ENCODE measurements around the gene PXT1. TPM values are rescaled to one million over a fixed set of nuclear protein-coding genes. Genes with fewer than 3 reads are reported as not detected.

PXT1 gene
- total RNA-seq, 3 donors from 2014 or later (not counting 1 experiment from before 2014, with no cell fraction given) = 0.27 to 1.0 (median 0.28) TPM

DNA sequence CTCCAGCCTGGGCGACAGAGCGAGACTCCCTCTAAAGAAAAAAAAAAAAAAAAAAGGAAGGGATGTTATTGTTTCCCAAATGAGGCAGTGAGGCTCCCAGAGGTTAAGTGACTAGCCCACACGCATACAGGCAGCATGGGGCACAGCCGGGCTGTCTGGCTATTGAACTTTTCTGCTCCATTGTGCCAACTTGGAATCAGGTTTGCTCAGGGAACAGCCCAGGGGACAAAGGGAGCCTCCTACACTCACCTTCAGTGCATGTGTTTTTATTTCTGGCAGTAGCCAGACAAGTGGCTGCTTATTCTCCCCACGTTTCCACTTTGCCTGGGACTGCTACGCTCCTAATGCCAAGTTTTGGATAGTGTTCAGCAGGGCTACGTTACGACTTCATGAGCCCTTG is 65.9 kb downstream of the PXT1 start:
- Mint-ChIP-seq H3K4me1 (no peaks in the 10 kb centered on the region), H3K27me3 (ENCODE audit: low read depth in 2 of 2) (peaks cover 0 to 4% of the 10 kb centered on the region in 2 donors), H3K36me3 (no peaks in the 10 kb centered on the region), H3K4me3 (no peak overlapping the region), H3K9me3 (no peaks in the 10 kb centered on the region), H3K27ac (no peak overlapping the region)
- ATAC-seq (no peak), DNase-seq (no peak)
- no peaks in the 10 kb centered on the region for H3K9me3 ChIP-seq (ENCODE audit: control insufficient read depth, insufficient read depth, low read length)
- 98% methylated on average over 8 of the region's 8 CpGs for WGBS (ENCODE audit: insufficient coverage)
- H3K4me1 ChIP-seq (ENCODE audit: control insufficient read depth, insufficient read depth, low read length) = no peaks in the 10 kb centered on the region
- no peaks in the 10 kb centered on the region for H3K27me3 ChIP-seq (ENCODE audit: control insufficient read depth, insufficient read depth, low read length)
- intact Hi-C loops (cut with micrococcal nuclease) = no loop called here
- TF ChIP-seq, protein P1, sequence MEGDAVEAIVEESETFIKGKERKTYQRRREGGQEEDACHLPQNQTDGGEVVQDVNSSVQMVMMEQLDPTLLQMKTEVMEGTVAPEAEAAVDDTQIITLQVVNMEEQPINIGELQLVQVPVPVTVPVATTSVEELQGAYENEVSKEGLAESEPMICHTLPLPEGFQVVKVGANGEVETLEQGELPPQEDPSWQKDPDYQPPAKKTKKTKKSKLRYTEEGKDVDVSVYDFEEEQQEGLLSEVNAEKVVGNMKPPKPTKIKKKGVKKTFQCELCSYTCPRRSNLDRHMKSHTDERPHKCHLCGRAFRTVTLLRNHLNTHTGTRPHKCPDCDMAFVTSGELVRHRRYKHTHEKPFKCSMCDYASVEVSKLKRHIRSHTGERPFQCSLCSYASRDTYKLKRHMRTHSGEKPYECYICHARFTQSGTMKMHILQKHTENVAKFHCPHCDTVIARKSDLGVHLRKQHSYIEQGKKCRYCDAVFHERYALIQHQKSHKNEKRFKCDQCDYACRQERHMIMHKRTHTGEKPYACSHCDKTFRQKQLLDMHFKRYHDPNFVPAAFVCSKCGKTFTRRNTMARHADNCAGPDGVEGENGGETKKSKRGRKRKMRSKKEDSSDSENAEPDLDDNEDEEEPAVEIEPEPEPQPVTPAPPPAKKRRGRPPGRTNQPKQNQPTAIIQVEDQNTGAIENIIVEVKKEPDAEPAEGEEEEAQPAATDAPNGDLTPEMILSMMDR (IDR thresholded peaks at IDR 0.05) = no peak
- H3K4me3 ChIP-seq (ENCODE audit: low read length) = no peak overlapping the region
- H3K36me3 ChIP-seq (ENCODE audit: control insufficient read depth, insufficient read depth, low read length) = no peaks in the 10 kb centered on the region
- no peak overlapping the region for H3K27ac ChIP-seq (ENCODE audit: low read length)

DNA sequence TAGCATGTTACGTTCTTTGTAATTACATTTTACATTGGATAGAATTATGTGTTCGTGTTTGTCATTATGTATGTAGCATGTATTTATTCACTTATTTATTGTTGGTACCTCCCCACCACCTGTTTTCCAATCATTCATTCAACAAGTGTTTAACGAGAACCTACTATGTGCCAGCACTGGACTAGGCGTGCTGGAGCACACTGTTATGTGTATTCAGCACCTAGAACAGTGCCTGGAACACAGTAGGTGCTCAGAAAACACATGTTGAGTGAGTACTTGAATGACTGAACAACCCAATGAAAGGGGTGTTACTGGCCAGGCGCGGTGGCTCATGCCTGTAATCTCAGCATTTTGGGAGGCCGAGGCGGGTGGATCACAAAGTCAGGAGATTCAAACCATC is 66.5 kb downstream of the PXT1 start:
- Mint-ChIP-seq H3K9me3 (no peaks in the 10 kb centered on the region), H3K4me3 (no peak overlapping the region), H3K27me3 (ENCODE audit: low read depth in 2 of 2) (peaks cover 0 to 4% of the 10 kb centered on the region in 2 donors), H3K27ac (no peak overlapping the region), H3K36me3 (no peaks in the 10 kb centered on the region), H3K4me1 (no peaks in the 10 kb centered on the region)
- TF ChIP-seq, protein P1 (IDR thresholded peaks at IDR 0.05) = no peak
- Histone ChIP-seq H3K27me3 (ENCODE audit: control insufficient read depth, insufficient read depth, low read length) (no peaks in the 10 kb centered on the region), H3K4me1 (ENCODE audit: control insufficient read depth, insufficient read depth, low read length) (no peaks in the 10 kb centered on the region), H3K27ac (ENCODE audit: low read length) (no peak overlapping the region), H3K9me3 (ENCODE audit: control insufficient read depth, insufficient read depth, low read length) (no peaks in the 10 kb centered on the region), H3K4me3 (ENCODE audit: low read length) (no peak overlapping the region), H3K36me3 (ENCODE audit: control insufficient read depth, insufficient read depth, low read length) (no peaks in the 10 kb centered on the region)
- ATAC-seq (no peak), DNase-seq (no peak)
- WGBS (ENCODE audit: insufficient coverage) = 95% methylated on average over 6 of the region's 8 CpGs
- intact Hi-C loops (cut with micrococcal nuclease) = no loop called here

DNA sequence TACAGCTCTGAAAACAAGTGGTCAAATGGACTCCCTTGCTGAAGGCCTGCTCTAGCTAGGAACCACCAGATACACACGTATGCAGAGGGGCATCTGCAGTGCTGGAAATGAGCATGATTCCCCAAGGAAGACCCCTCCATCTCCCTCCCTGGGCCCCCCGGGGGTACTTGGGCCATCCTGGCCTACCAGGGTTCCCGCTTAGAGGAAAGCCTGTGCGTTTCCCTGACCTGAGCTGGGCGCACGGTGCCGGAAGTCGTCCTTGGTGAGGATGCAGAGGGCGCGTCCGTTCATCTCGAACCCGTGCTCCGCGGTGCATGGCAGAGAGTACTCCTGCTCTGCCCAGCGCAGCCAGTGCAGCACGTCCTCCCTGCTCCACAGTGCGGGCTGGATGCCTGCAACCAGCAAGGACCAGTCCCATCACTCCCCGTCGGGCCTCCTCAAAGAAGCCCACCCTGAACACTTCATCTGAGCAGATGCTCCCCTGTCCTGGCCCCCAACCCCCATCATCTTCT is 67.0 kb downstream of the PXT1 start:
- TF ChIP-seq, protein P1 (IDR thresholded peaks at IDR 0.05) = no peak
- H3K27me3 Mint-ChIP-seq (ENCODE audit: low read depth in 2 of 2) = peaks cover 0 to 4% of the 10 kb centered on the region in 2 donors
- 93% methylated on average over 20 of the region's 20 CpGs for WGBS (ENCODE audit: insufficient coverage)

DNA sequence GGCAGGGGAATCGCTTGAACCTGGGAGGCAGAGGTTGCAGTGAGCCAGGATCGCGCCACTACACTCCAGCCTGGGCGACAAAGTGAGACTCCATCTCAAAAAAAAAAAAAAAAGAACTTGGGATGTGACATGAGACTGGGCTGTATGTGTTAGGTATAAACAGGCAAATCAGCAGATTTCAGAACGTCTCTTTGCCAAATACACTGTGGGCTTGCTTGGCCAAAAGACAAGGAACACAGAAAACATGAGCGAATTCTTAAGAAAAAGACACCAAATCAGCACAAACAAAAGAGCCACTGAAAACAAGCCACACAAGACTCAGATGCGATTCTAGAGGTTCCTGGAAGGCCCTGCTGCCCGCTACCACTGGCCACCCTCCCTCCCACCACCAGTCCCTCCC is 67.7 kb downstream of the PXT1 start:
- no peaks in the 10 kb centered on the region for H3K36me3 Mint-ChIP-seq
- no peak overlapping the region for H3K4me3 ChIP-seq (ENCODE audit: low read length)
- no peak overlapping the region for H3K27ac Mint-ChIP-seq
- H3K4me3 Mint-ChIP-seq = no peak overlapping the region
- no peaks in the 10 kb centered on the region for H3K27me3 ChIP-seq (ENCODE audit: control insufficient read depth, insufficient read depth, low read length)
- H3K4me1 Mint-ChIP-seq = no peaks in the 10 kb centered on the region
- TF ChIP-seq, protein P1 (IDR thresholded peaks at IDR 0.05) = no peak
- no peak overlapping the region for H3K27ac ChIP-seq (ENCODE audit: low read length)
- intact Hi-C loops (cut with micrococcal nuclease) = no loop called here
- 93% methylated on average over 8 of the region's 8 CpGs for WGBS (ENCODE audit: insufficient coverage)
- no peaks in the 10 kb centered on the region for H3K9me3 ChIP-seq (ENCODE audit: control insufficient read depth, insufficient read depth, low read length)
- no peak for ATAC-seq
- no peaks in the 10 kb centered on the region for H3K36me3 ChIP-seq (ENCODE audit: control insufficient read depth, insufficient read depth, low read length)
- no peaks in the 10 kb centered on the region for H3K4me1 ChIP-seq (ENCODE audit: control insufficient read depth, insufficient read depth, low read length)
- no peak for DNase-seq
- H3K9me3 Mint-ChIP-seq = no peaks in the 10 kb centered on the region
- peaks cover 0 to 4% of the 10 kb centered on the region in 2 donors for H3K27me3 Mint-ChIP-seq (ENCODE audit: low read depth in 2 of 2)

More for the DNA sequence above, 67.0 kb downstream of the PXT1 start:
- H3K27ac ChIP-seq (ENCODE audit: low read length) = no peak overlapping the region
- no peaks in the 10 kb centered on the region for H3K36me3 Mint-ChIP-seq
- no peak overlapping the region for H3K4me3 ChIP-seq (ENCODE audit: low read length)
- H3K27me3 ChIP-seq (ENCODE audit: control insufficient read depth, insufficient read depth, low read length) = no peaks in the 10 kb centered on the region
- no peaks in the 10 kb centered on the region for H3K9me3 ChIP-seq (ENCODE audit: control insufficient read depth, insufficient read depth, low read length)
- H3K4me3 Mint-ChIP-seq = no peak overlapping the region
- H3K4me1 Mint-ChIP-seq = no peaks in the 10 kb centered on the region
- no peaks in the 10 kb centered on the region for H3K36me3 ChIP-seq (ENCODE audit: control insufficient read depth, insufficient read depth, low read length)
- intact Hi-C loops (cut with micrococcal nuclease) = no loop called here
- H3K9me3 Mint-ChIP-seq = no peaks in the 10 kb centered on the region
- DNase-seq = no peak
- no peak overlapping the region for H3K27ac Mint-ChIP-seq
- no peaks in the 10 kb centered on the region for H3K4me1 ChIP-seq (ENCODE audit: control insufficient read depth, insufficient read depth, low read length)
- no peak for ATAC-seq
